ENCODE measurements around the gene EIF5B.
"Not testable (repeated sequence)": the region's sequence is repeated elsewhere in the genome, so short reads cannot be mapped to it uniquely, and the experiment has no call there.

EIF5B gene

DNA sequence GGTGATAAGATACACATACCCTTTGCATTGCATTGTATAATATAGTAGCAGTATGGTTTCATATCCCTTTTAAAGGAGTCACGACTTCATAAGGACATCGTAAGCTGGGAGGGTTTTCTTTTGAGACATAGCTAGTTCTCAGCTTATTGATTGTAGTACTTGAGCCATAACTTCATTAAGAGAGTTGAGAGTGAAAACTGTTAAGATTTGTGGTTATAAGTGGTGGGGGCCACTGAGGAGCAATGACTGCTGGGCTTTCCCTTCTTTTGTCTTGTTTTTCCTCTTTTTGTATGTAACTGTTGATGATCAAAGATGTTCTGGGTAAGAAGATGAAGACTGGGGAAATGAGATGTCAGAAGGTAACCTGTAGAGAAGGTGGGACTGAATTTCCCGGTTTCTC is 11.0 kb downstream of the EIF5B start:
- peak overlapping the region; percentile 1 for H3K4me3 Mint-ChIP-seq
- H3K9me3 Mint-ChIP-seq = no peaks in the 10 kb centered on the region
- peaks cover 67% of the 10 kb centered on the region for H3K4me1 Mint-ChIP-seq (ENCODE audit: low read depth)
- no peaks in the 10 kb centered on the region for H3K27me3 Mint-ChIP-seq
- H3K36me3 Mint-ChIP-seq (ENCODE audit: low read depth) = peaks cover 19% of the 10 kb centered on the region
- peak overlapping the region; percentile 77 for H3K27ac Mint-ChIP-seq

GRCh38 chr2:99350194-99350593 is 13.0 kb downstream of the EIF5B start:
- H3K27me3 Mint-ChIP-seq = no peaks in the 10 kb centered on the region
- H3K4me3 Mint-ChIP-seq = no peak overlapping the region
- H3K9me3 Mint-ChIP-seq = no peaks in the 10 kb centered on the region
- no peak overlapping the region for H3K27ac Mint-ChIP-seq
- peaks cover 76% of the 10 kb centered on the region for H3K4me1 Mint-ChIP-seq (ENCODE audit: low read depth)
- H3K36me3 Mint-ChIP-seq (ENCODE audit: low read depth) = peaks cover 25% of the 10 kb centered on the region

GRCh38 chr2:99354070-99354469 is 16.9 kb downstream of the EIF5B start:
- Mint-ChIP-seq H3K27me3 (no peaks in the 10 kb centered on the region), H3K27ac (no peak overlapping the region), H3K36me3 (ENCODE audit: low read depth) (peaks cover 20% of the 10 kb centered on the region), H3K4me3 (no peak overlapping the region), H3K9me3 (no peaks in the 10 kb centered on the region), H3K4me1 (ENCODE audit: low read depth) (peaks cover 70% of the 10 kb centered on the region)

- H3K27ac Mint-ChIP-seq, H3K27me3 Mint-ChIP-seq, H3K4me3 Mint-ChIP-seq, H3K9me3 Mint-ChIP-seq: not testable (repeated sequence)
- H3K4me1 Mint-ChIP-seq (ENCODE audit: low read depth) = peaks cover 63% of the 10 kb centered on the region
- peaks cover 19% of the 10 kb centered on the region for H3K36me3 Mint-ChIP-seq (ENCODE audit: low read depth)
Measured at GRCh38 chr2:99354825-99355224, 17.6 kb downstream of the EIF5B start.

- no peaks in the 10 kb centered on the region for H3K27me3 Mint-ChIP-seq
- no peak overlapping the region for H3K27ac Mint-ChIP-seq
- H3K4me1 Mint-ChIP-seq (ENCODE audit: low read depth) = peaks cover 47% of the 10 kb centered on the region
- peaks cover 36% of the 10 kb centered on the region for H3K36me3 Mint-ChIP-seq (ENCODE audit: low read depth)
- no peaks in the 10 kb centered on the region for H3K9me3 Mint-ChIP-seq
- no peak overlapping the region for H3K4me3 Mint-ChIP-seq
Measured at GRCh38 chr2:99356853-99357252, 19.7 kb downstream of the EIF5B start.

DNA sequence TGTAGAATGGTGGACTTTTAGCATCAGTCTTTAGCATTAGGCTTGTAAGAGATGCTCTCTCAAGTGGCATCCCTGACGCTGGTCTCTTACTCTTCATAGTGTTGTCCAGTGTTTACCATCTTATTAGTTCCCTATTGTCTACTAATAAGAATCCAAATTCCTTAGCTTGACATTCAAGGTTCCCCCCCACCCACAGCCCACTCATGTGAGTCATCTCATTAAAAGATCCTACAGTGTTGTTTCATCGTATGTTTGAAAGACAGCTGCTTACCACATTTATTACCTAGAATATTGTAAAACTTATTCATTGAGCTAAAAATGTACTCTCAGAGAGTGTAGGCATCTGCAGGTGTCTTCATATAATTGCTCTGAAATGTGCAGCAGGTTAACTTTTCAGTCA is 28.5 kb downstream of the EIF5B start:
- Mint-ChIP-seq H3K36me3 (ENCODE audit: low read depth) (peaks cover 76% of the 10 kb centered on the region), H3K27ac (no peak overlapping the region), H3K4me1 (ENCODE audit: low read depth) (no peaks in the 10 kb centered on the region), H3K9me3 (no peaks in the 10 kb centered on the region), H3K4me3 (no peak overlapping the region), H3K27me3 (no peaks in the 10 kb centered on the region)

DNA sequence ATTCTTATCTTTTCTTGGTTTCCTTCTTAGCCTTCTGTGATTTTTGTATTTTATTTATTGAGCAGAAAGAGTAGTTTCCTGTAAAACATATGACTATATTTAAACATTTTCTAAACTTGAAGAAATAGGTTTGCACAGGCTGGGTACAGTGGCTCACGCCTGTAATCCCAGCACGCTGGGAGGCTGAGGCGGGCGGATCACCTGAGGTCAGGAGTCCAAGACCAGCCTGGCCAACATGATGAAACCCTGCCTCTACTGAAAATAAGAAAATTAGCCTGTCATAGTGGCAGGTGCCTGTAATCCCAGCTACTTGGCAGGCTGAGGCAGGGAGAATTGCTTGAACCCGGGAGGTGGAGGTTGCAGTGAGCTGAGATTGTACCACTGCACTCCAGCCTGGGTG is 31.7 kb downstream of the EIF5B start:
- not testable (repeated sequence) for H3K4me3 Mint-ChIP-seq; H3K4me1 Mint-ChIP-seq (ENCODE audit: low read depth); H3K27ac Mint-ChIP-seq; H3K9me3 Mint-ChIP-seq; H3K27me3 Mint-ChIP-seq
- H3K36me3 Mint-ChIP-seq (ENCODE audit: low read depth) = peaks cover 85% of the 10 kb centered on the region

GRCh38 chr2:99373144-99373543 is 36.0 kb downstream of the EIF5B start:
- peaks cover 89% of the 10 kb centered on the region for H3K36me3 Mint-ChIP-seq (ENCODE audit: low read depth)

DNA sequence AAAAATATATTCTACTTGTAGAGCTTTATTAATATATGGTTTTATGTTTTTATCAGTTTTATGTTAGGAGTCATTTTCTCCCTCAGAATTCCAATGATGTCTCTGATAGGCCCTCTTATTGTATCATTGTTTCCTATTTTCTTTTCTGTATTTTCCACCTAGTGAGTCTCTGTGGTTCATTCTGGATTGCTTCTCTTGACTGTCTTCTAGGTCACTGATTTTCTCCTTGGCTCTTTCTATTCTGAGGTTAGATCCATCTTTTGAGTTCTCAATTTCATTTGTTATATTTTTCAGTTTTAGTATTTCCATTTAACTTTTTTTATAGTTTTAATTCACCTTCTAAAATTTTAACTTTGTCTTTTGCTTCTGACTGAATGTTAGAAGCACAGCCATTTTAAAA is 37.6 kb downstream of the EIF5B start:
- H3K4me3 Mint-ChIP-seq = no peak overlapping the region
- peak overlapping the region; percentile 32 for H3K27ac Mint-ChIP-seq
- H3K36me3 Mint-ChIP-seq (ENCODE audit: low read depth) = peaks cover 88% of the 10 kb centered on the region
- no peaks in the 10 kb centered on the region for H3K9me3 Mint-ChIP-seq
- peaks cover 22% of the 10 kb centered on the region for H3K4me1 Mint-ChIP-seq (ENCODE audit: low read depth)
- no peaks in the 10 kb centered on the region for H3K27me3 Mint-ChIP-seq

More at GRCh38 chr2:99373144-99373543, 36.0 kb downstream of the EIF5B start:
- Mint-ChIP-seq H3K27ac (no peak overlapping the region), H3K27me3 (no peaks in the 10 kb centered on the region), H3K4me3 (no peak overlapping the region), H3K4me1 (ENCODE audit: low read depth) (peaks cover 18% of the 10 kb centered on the region), H3K9me3 (no peaks in the 10 kb centered on the region)

DNA sequence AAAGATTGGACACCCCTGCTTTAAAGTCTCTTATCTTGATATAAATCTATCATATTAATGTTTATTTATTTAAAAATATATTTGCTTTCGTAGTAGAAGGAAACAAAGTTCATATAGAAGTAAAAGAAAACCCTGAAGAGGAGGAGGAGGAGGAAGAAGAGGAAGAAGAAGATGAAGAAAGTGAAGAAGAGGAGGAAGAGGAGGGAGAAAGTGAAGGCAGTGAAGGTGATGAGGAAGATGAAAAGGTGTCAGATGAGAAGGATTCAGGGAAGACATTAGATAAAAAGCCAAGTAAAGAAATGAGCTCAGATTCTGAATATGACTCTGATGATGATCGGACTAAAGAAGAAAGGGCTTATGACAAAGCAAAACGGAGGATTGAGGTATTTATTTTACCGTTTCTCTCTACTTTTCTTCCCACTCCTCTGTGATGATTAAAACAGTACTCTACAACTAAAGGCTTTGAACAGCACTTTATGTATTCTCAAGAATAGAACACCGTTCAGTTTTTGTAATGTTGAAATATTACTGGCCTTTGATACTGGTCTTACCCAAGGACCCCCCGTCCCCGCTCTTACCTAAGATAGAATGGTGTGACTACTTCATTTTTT is 39.2 kb downstream of the EIF5B start:
- no peaks in the 10 kb centered on the region for H3K27me3 Mint-ChIP-seq
- peak overlapping the region; percentile 78 for H3K27ac Mint-ChIP-seq
- peaks cover 93% of the 10 kb centered on the region for H3K36me3 Mint-ChIP-seq (ENCODE audit: low read depth)
- peaks cover 31% of the 10 kb centered on the region for H3K4me1 Mint-ChIP-seq (ENCODE audit: low read depth)
- H3K4me3 Mint-ChIP-seq = no peak overlapping the region
- no peaks in the 10 kb centered on the region for H3K9me3 Mint-ChIP-seq

GRCh38 chr2:99377879-99378278 is 40.7 kb downstream of the EIF5B start:
- no peak overlapping the region for H3K4me3 Mint-ChIP-seq
- no peaks in the 10 kb centered on the region for H3K9me3 Mint-ChIP-seq
- peaks cover 31% of the 10 kb centered on the region for H3K4me1 Mint-ChIP-seq (ENCODE audit: low read depth)
- no peaks in the 10 kb centered on the region for H3K27me3 Mint-ChIP-seq
- H3K36me3 Mint-ChIP-seq (ENCODE audit: low read depth) = peaks cover 94% of the 10 kb centered on the region
- H3K27ac Mint-ChIP-seq = peak overlapping the region; percentile 23

DNA sequence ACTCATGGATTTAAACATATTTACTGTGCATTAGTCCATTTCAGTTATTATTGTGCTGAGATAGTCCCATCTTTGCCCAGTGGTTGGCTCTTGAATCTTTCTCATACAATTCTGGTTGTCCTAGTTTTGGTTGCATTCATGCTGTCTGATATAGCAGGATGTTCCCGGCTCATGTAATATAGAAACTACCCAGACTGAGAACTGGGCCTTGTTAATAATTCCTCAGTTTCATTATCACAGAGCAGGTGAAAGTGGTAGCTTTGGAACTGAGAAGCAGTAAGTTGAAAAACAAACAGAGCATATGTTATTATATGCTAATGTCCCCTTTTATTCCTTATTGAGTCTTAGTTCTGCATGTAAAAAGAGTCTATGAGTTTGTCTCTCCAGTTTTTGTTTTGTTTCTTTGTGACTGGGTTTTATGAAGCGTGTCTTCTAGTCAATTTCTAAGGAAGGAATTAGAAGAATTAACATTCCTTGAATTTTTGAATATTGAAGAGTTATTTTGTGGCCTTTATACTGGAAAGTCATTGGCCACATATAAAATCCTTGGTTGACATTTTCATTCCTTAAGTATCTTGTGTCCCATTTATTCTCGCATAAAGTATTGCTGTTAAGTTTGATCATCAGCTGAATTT is 43.3 kb downstream of the EIF5B start:
- H3K9me3 Mint-ChIP-seq = no peaks in the 10 kb centered on the region
- no peaks in the 10 kb centered on the region for H3K27me3 Mint-ChIP-seq
- no peak overlapping the region for H3K4me3 Mint-ChIP-seq
- peaks cover 31% of the 10 kb centered on the region for H3K4me1 Mint-ChIP-seq (ENCODE audit: low read depth)
- H3K27ac Mint-ChIP-seq = peak overlapping the region; percentile 34
- peaks cover 85% of the 10 kb centered on the region for H3K36me3 Mint-ChIP-seq (ENCODE audit: low read depth)

DNA sequence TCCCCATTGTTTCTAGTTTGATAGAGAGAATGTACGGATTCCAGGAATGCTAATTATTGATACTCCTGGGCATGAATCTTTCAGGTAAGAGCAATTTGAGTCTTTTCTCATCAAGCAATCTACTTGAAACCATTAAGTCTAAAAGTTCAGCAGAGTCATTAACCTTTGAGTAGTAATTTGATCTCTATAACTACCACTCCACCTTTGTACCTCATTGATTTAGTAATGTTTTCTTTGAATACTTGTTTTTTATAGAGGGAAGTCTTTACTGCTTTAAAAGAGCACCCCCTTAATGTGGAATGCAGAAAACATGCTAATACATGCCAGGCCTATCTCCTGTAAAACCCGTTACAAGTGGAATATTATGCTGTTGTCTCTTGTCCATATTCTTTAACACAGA is 45.0 kb downstream of the EIF5B start:
- no peaks in the 10 kb centered on the region for H3K27me3 Mint-ChIP-seq
- H3K27ac Mint-ChIP-seq = no peak overlapping the region
- no peak overlapping the region for H3K4me3 Mint-ChIP-seq
- H3K9me3 Mint-ChIP-seq = no peaks in the 10 kb centered on the region
- peaks cover 23% of the 10 kb centered on the region for H3K4me1 Mint-ChIP-seq (ENCODE audit: low read depth)
- H3K36me3 Mint-ChIP-seq (ENCODE audit: low read depth) = peaks cover 82% of the 10 kb centered on the region

- H3K27me3 Mint-ChIP-seq = no peaks in the 10 kb centered on the region
- peaks cover 78% of the 10 kb centered on the region for H3K36me3 Mint-ChIP-seq (ENCODE audit: low read depth)
- no peaks in the 10 kb centered on the region for H3K4me1 Mint-ChIP-seq (ENCODE audit: low read depth)
- no peaks in the 10 kb centered on the region for H3K9me3 Mint-ChIP-seq
- peak overlapping the region; percentile 47 for H3K27ac Mint-ChIP-seq
- no peak overlapping the region for H3K4me3 Mint-ChIP-seq
Measured at GRCh38 chr2:99386011-99386410, 48.8 kb downstream of the EIF5B start.

- H3K9me3 Mint-ChIP-seq = no peaks in the 10 kb centered on the region
- no peak overlapping the region for H3K4me3 Mint-ChIP-seq
- H3K27ac Mint-ChIP-seq = no peak overlapping the region
- no peaks in the 10 kb centered on the region for H3K4me1 Mint-ChIP-seq (ENCODE audit: low read depth)
- H3K36me3 Mint-ChIP-seq (ENCODE audit: low read depth) = peaks cover 64% of the 10 kb centered on the region
- H3K27me3 Mint-ChIP-seq = no peaks in the 10 kb centered on the region
Measured at GRCh38 chr2:99388892-99389291, 51.7 kb downstream of the EIF5B start.

GRCh38 chr2:99389371-99389770 is 52.2 kb downstream of the EIF5B start:
- Mint-ChIP-seq H3K4me3 (no peak overlapping the region), H3K27me3 (no peaks in the 10 kb centered on the region), H3K9me3 (no peaks in the 10 kb centered on the region), H3K27ac (no peak overlapping the region), H3K36me3 (ENCODE audit: low read depth) (peaks cover 66% of the 10 kb centered on the region), H3K4me1 (ENCODE audit: low read depth) (no peaks in the 10 kb centered on the region)
